Transverse colon (tissue), 4 donors: Measurements from ENCODE around the gene AEN. TPM values are rescaled to one million over a fixed set of nuclear protein-coding genes. Genes with fewer than 3 reads are reported as not detected.

Experiments used
- DNase-seq: peaks from one replicate; pipeline ENCODE4 v3.0.0-alpha.2; 2019
- H3K27ac ChIP-seq, 4 donors: fragments of 200-600 bp; sonication (generic); 2 replicates each; pipeline ENCODE4 v1.5.1; 2016 to 2018; ENCODE audit warnings: inconsistent platforms in 4 of 4
- H3K27me3 ChIP-seq: fragments of 200-600 bp; sonication (generic); 2 replicates; pipeline ENCODE4 v1.5.1; 2017; ENCODE audit warnings: inconsistent platforms
- H3K36me3 ChIP-seq, 4 donors: fragments of 200-600 bp; sonication (generic); 2 replicates each; pipeline ENCODE4 v1.5.1; 2017 to 2019; ENCODE audit warnings: inconsistent platforms in 4 of 4
- H3K4me1 ChIP-seq, 4 donors: fragments of 200-600 bp; sonication (generic); 2 replicates each; pipeline ENCODE4 v1.5.1; 2017 to 2020; ENCODE audit warnings: inconsistent platforms in 4 of 4
- H3K4me3 ChIP-seq, 4 donors: fragments of 200-600 bp; sonication (generic); 1 replicate in 1 of 4; 2 replicates in 3 of 4; pipeline versions ENCODE4 v1.5.1 to v1.6.1; 2017 to 2019; ENCODE audit warnings: inconsistent platforms in 4 of 4
- H3K9me3 ChIP-seq, 2 donors: fragments of 200-600 bp; sonication (generic); 2 replicates each; pipeline ENCODE4 v1.5.1; 2017 to 2019; ENCODE audit warnings: inconsistent platforms in 2 of 2
- EP300 ChIP-seq: sonication (generic); formaldehyde crosslinking; IDR thresholded peaks from one replicate; pipeline ENCODE4 v1.6.1; 2017; ENCODE audit warnings: antibody characterized with exemption, low read depth
- POLR2A ChIP-seq: fragments of 450-650 bp; IDR thresholded peaks from one replicate; pipeline ENCODE4 v1.6.1; 2016; ENCODE audit warnings: antibody characterized with exemption, mild to moderate bottlenecking, moderate library complexity
- POLR2AphosphoS5 ChIP-seq, 3 donors: sonication (generic); formaldehyde crosslinking; IDR thresholded peaks; one replicate each; pipeline ENCODE4 v1.6.1; 2016; ENCODE audit warnings: antibody characterized with exemption in 3 of 3
- WGBS, 2 donors: methylation state at CpG; one replicate each; pipeline ENCODE4 v1.1.5; 2018; ENCODE audit warnings: low coverage in 1 of 2; 5-methylcytosine and 5-hydroxymethylcytosine counted together
- in situ Hi-C, 4 donors: fragments of 200-750 bp; cut with MboI; loops; one replicate each; pipeline versions ENCODE4 v1.15.0 to v1.15.1; 2017; ENCODE audit warnings: low sequenced_read_pairs in 3 of 4, low pct_ligation_motif_present in 1 of 4, low pct_unique_long_range_greater_than_20kb in 1 of 4
- intact Hi-C: fragments of 100-400 bp; cut with DNase I; formaldehyde crosslinking; loops from one replicate; pipeline ENCODE4 v1.15.1; 2023; ENCODE audit warnings: low total_unique reads
- total RNA-seq, 4 donors: library from RNA; depleted of rRNA; stranded (reverse); fragments of >200 nt; gene quantifications; one replicate each; pipeline ENCODE4 v1.1.0, GENCODE V29; 2016
- TF ChIP-seq, protein P1 (sequence below), 5 experiments: fragments of 200-600 bp in 3 of 5; fragments of 450-650 bp in 2 of 5; sonication (generic) in 3 of 5; IDR thresholded peaks; 1 replicate in 2 of 5; 2 replicates in 3 of 5; pipeline ENCODE4 v1.5.1; 2016 to 2017; ENCODE audit warnings: antibody characterized with exemption in 5 of 5, inconsistent platforms in 3 of 5, mild to moderate bottlenecking in 2 of 5, moderate library complexity in 1 of 5

AEN gene
- total RNA-seq, 4 donors from 2014 or later: 1.5 to 22.7 (median 8.7) TPM

DNA sequence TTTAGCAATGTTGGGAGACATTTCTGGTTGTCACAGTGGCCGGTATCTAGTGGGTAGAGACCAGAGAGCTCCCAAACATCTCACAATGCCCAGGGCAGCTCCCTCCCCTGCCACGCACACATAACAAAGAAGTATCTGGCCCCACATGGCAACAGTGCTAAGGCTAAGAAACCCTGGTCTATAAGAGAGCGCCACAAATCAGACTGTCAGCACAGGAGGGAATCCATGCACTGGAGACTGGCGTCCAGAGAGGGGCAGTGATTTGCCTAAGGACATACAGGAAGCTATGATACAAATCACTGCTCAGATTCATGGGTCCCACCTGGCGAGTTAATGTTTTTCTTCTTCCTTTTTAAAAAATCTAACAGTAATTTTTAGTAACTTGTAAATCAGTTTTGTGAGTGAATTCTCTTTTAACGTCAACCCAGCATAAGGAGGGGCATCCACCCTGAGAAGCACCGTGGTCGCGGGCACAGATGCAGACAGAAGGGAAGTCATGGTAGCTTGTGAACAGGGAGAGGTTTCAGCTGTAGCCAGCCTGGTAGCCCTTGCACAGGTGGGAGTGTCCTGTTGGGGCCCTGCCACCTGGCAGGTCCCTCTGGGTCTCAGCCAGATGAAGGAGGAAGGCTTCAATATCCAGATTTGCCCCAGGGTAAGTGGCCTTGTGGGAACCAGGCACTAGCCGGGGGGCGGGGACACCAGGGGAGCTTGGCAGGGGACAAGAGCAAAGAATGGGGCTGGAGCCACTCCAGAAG, 26.4 kb downstream of the AEN start:
- H3K9me3 ChIP-seq: no peaks in the 10 kb centered on the region
- H3K27ac ChIP-seq: no peak overlapping the region
- TF ChIP-seq EP300 (no peak), POLR2AphosphoS5 (IDR thresholded peaks at IDR 0.05) (no peak)
- peaks cover 12 to 32% (median 20%) of the 10 kb centered on the region in 4 donors for H3K4me1 ChIP-seq
- in situ Hi-C loops: no loop called here
- no peaks in the 10 kb centered on the region for H3K27me3 ChIP-seq
- DNase-seq: peak; percentile 50
- no peaks in the 10 kb centered on the region for H3K36me3 ChIP-seq
- intact Hi-C loops: no loop called here
- 50 to 70% methylated on average over 4 to 11 of the region's 11 CpGs for WGBS, 2 donors
- H3K4me3 ChIP-seq: no peak overlapping the region

DNA sequence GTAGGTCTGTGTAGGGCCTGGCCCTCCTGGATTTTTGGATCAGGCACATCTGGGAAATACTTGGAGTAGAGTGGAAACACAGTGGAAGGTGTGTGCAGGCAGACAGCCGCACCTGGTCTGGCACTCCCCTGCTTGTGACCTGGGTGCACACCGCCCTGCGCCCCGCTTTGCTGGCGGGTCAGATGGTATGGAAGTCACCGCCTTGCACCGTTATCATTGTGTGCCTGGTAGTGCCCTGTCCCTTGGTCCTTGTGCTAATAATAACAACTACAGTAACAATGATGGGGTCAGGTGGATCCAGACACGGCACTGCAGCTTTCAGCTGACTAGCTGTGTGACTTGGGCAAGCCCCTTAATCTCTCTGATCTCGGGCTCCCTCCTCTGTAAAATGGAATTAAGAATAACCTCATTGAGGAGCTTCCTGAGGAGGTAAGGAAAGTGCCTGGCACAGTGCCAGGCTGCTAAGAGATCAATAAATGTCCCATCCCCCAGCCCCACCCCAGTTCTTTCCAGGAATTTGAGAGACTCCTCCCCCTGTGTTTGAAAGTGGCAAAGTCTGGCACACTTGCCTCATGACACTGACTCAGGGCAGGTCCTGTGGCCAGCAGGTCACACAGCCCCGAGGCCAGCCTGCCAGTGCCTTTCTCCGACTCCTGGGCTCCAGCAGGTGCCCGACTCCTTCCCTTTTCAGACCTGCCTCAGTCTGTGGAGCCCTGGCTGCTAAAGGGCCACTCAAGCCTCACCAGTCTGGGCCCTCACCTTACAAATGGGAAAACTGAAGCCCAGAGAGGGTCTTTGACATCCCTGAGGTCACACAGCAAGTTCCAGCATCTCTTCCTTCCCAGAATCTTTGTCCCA, 27.4 kb downstream of the AEN start:
- Histone ChIP-seq H3K4me3 (no peak overlapping the region), H3K27me3 (no peaks in the 10 kb centered on the region), H3K4me1 (peaks cover 12 to 32% (median 20%) of the 10 kb centered on the region in 4 donors), H3K36me3 (no peaks in the 10 kb centered on the region), H3K27ac (peak overlapping the region; percentile 26 to 59 (median 42)), H3K9me3 (no peaks in the 10 kb centered on the region)
- TF ChIP-seq EP300 (no peak), POLR2A (no peak), POLR2AphosphoS5 (IDR thresholded peaks at IDR 0.05) (no peak)
- TF ChIP-seq, protein P1, sequence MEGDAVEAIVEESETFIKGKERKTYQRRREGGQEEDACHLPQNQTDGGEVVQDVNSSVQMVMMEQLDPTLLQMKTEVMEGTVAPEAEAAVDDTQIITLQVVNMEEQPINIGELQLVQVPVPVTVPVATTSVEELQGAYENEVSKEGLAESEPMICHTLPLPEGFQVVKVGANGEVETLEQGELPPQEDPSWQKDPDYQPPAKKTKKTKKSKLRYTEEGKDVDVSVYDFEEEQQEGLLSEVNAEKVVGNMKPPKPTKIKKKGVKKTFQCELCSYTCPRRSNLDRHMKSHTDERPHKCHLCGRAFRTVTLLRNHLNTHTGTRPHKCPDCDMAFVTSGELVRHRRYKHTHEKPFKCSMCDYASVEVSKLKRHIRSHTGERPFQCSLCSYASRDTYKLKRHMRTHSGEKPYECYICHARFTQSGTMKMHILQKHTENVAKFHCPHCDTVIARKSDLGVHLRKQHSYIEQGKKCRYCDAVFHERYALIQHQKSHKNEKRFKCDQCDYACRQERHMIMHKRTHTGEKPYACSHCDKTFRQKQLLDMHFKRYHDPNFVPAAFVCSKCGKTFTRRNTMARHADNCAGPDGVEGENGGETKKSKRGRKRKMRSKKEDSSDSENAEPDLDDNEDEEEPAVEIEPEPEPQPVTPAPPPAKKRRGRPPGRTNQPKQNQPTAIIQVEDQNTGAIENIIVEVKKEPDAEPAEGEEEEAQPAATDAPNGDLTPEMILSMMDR (IDR thresholded peaks at IDR 0.05): no peak
- intact Hi-C loops: no loop called here
- in situ Hi-C loops: no loop called here
- peak; percentile 73 for DNase-seq
- WGBS, 2 donors: 59% methylated on average over 11 of the region's 12 CpGs; no CpG with 5 or more reads in 1 of the 2 donors

DNA sequence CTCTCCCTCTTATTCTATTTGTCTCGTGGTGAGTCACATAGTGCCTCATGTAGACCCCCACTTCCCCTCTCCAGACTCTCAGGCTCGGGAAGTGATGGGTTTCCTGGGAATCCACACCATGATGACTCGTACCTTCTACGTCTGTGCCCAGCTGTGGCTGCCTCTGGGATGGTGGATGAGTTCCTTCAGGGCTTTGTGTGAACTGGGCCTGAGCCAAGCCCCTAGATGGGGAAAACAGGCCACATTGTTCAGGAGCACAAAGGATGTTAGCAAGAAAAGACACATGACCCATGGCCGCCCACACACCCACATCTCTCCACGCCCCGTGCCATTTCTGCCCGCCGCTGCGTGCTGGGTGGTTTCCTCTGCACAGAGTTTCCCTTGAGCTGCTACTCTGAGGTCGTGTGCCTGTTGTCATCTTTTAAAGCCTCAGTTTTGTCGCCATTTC, 28.2 kb downstream of the AEN start:
- H3K9me3 ChIP-seq: no peaks in the 10 kb centered on the region
- H3K27me3 ChIP-seq: no peaks in the 10 kb centered on the region
- H3K27ac ChIP-seq: peak overlapping the region; percentile 26 to 59 (median 42)
- in situ Hi-C loops: no loop called here
- H3K4me1 ChIP-seq: peaks cover 12 to 32% (median 20%) of the 10 kb centered on the region in 4 donors
- peak; percentile 52 for DNase-seq
- H3K4me3 ChIP-seq: no peak overlapping the region
- intact Hi-C loops: no loop called here
- TF ChIP-seq, protein P1 (IDR thresholded peaks at IDR 0.05): no peak
- TF ChIP-seq EP300 (peak; percentile 4), POLR2A (no peak), POLR2AphosphoS5 (IDR thresholded peaks at IDR 0.05) (peak in 1 of 3 donors; percentile 13)
- H3K36me3 ChIP-seq: no peaks in the 10 kb centered on the region
- WGBS, 2 donors: 61% methylated on average over 12 of the region's 12 CpGs; no CpG with 5 or more reads in 1 of the 2 donors

DNA sequence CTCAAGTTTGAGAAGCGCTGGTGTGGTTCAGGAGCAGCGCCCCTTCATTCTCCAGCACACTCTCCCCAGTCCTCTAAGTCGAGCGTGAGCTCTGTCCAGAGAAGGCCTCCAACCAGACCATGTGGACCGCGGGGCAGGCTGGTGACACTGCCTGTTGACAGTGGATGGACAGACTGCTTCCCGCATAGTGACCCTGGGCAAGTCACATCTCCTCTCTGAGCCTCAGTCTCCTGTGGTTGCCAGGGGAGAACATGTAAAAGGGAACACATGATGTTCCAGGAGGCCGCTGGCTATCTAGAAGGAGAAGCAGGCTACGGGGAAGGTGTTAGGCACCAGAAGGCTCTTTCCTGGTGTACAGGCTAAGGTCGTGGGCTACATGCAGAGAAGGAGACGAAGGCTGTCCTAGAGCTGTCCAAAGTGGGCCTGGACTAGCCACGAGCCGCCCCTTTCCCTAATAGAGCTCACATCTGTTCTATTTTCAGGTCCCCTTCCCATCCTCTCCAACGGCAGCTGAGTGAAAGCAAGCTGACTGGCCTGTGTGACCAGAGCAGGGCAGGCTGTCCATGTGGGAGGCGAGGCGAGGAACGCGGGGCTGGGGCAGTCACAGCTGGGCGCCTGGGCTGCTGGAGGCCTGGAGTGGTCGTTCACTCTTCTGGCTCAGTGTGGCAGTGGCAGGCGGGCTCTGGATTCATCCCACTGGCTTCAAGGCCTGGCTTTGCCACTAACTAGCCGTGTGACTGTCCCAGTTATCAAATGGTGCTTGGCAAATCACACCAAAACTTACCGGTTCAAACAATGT, 28.8 kb downstream of the AEN start:
- H3K27ac ChIP-seq: peak overlapping the region; percentile 26 to 59 (median 42)
- H3K9me3 ChIP-seq: no peaks in the 10 kb centered on the region
- no peak overlapping the region for H3K4me3 ChIP-seq
- WGBS, 2 donors: 82 to 87% methylated on average over 6 to 21 of the region's 23 CpGs
- DNase-seq: no peak
- intact Hi-C loops: no loop called here
- in situ Hi-C loops: loop anchor here in 1 of 4 donors (25.0 kb wide), 1 partner anchor 187 kb away; no protein-coding TSS in a partner anchor
- peaks cover 12 to 32% (median 20%) of the 10 kb centered on the region in 4 donors for H3K4me1 ChIP-seq
- TF ChIP-seq POLR2A: no peak
- no peak for TF ChIP-seq EP300
- TF ChIP-seq, protein P1 (IDR thresholded peaks at IDR 0.05): no peak
- TF ChIP-seq POLR2AphosphoS5 (IDR thresholded peaks at IDR 0.05): no peak
- H3K36me3 ChIP-seq: no peaks in the 10 kb centered on the region
- no peaks in the 10 kb centered on the region for H3K27me3 ChIP-seq
